GM12878 (cell line): ENCODE measurements around the gene PTPRJ. TPM values are rescaled to one million over a fixed set of nuclear protein-coding genes. Genes with fewer than 3 reads are reported as not detected.

Source experiments
- ATAC-seq: fragments of 200-7000 bp; cut with Tn5 transposase; 3 replicates; pipeline ENCODE4 v1.9.1; 2020; ENCODE audit warnings: mild to moderate bottlenecking, moderate library complexity
- BruUV-seq: library from RNA; stranded (reverse); fragments of 400-500 nt; replicated peaks from 2 replicates; lab custom pipeline; 2021; lab: Mats Ljungman, UMichigan
- CTCF ChIA-PET: fragments of 300-600 bp; sonication (Branson Sonifier 250); formaldehyde crosslinking; extraction: SDS; loops from one replicate; lab custom pipeline; 2021; ENCODE audit warnings: inconsistent platforms; lab: Yijun Ruan, JAX
- POLR2A ChIA-PET: fragments of 350-600 bp; formaldehyde crosslinking; extraction: SDS; loops from one replicate; lab custom pipeline; 2021; ENCODE audit warnings: inconsistent platforms; lab: Charles Lee
- RAD21 ChIA-PET: fragments of 300-600 bp; sonication (Branson Sonifier 250); formaldehyde crosslinking; loops from one replicate; lab custom pipeline; 2023; ENCODE audit warnings: antibody characterized with exemption; ENCODE audit not compliant: unreplicated experiment; lab: Charles Lee
- SMC1A ChIA-PET: fragments of 300-600 bp; sonication (Branson Sonifier 250); formaldehyde crosslinking; loops from one replicate; lab custom pipeline; 2023; ENCODE audit not compliant: unreplicated experiment, uncharacterized antibody; lab: Charles Lee
- DNase-seq: peaks from one replicate; pipeline ENCODE4 v3.0.0-alpha.2; 2011; ENCODE audit warnings: low read depth, low spot score
- FAIRE-seq: peaks from 3 replicates; lab custom pipeline; 2011; peaks lifted over from hg19 to GRCh38; lab: Jason Lieb, UNC
- H2AFZ ChIP-seq: 2 replicates; pipeline ENCODE4 v1.6.0; 2011; ENCODE audit warnings: low read depth, low read length, control low read depth; ENCODE audit not compliant: control insufficient read depth
- H3K27ac ChIP-seq: 2 replicates; pipeline ENCODE4 v1.5.1; 2011; ENCODE audit warnings: control low read depth; ENCODE audit not compliant: control insufficient read depth, insufficient read depth
- H3K27me3 ChIP-seq, 2 experiments: replicated peaks in 1 of 2; 2 replicates each; pipeline versions ENCODE4 v1.6.0 to v1.6.1; 2011; ENCODE audit warnings: low read length in 1 of 2; ENCODE audit not compliant: control insufficient read depth in 2 of 2, insufficient read depth in 2 of 2
- H3K36me3 ChIP-seq, 2 experiments: 2 replicates each; pipeline ENCODE4 v1.5.1; 2011; ENCODE audit warnings: low read length in 1 of 2; ENCODE audit not compliant: control insufficient read depth in 2 of 2, insufficient read depth in 2 of 2
- H3K4me1 ChIP-seq: 2 replicates; pipeline ENCODE4 v1.6.1; 2011; ENCODE audit warnings: mild to moderate bottlenecking, low read length, moderate library complexity, mixed read lengths; ENCODE audit not compliant: control insufficient read depth, insufficient read depth
- H3K4me2 ChIP-seq: 2 replicates; pipeline ENCODE4 v1.6.0; 2011; ENCODE audit warnings: control low read depth; ENCODE audit not compliant: control insufficient read depth, insufficient read depth
- H3K4me3 ChIP-seq: fragments of 200-600 bp; sonication (generic); 2 replicates; pipeline ENCODE4 v1.5.1; 2016
- H3K79me2 ChIP-seq: 2 replicates; pipeline ENCODE4 v1.6.0; 2011; ENCODE audit warnings: low read length; ENCODE audit not compliant: control insufficient read depth, insufficient read depth
- H3K9ac ChIP-seq: 2 replicates; pipeline ENCODE4 v1.8.0; 2011; ENCODE audit warnings: low read length, control low read depth, mixed read lengths; ENCODE audit not compliant: control insufficient read depth, insufficient read depth
- H3K9me3 ChIP-seq: replicated peaks from 3 replicates; pipeline ENCODE4 v1.5.1; 2011; ENCODE audit warnings: mild to moderate bottlenecking, low read length; ENCODE audit not compliant: control insufficient read depth, insufficient read depth
- H4K20me1 ChIP-seq: 2 replicates; pipeline ENCODE4 v1.6.0; 2011; ENCODE audit not compliant: control insufficient read depth, insufficient read depth
- ATF3 ChIP-seq: IDR thresholded peaks from 2 replicates; pipeline ENCODE4 v1.6.1; 2011; ENCODE audit warnings: low read depth, mild to moderate bottlenecking, low read length, moderate library complexity, borderline replicate concordance; ENCODE audit errors: extremely low read depth
- CBX5 ChIP-seq: sonication (generic); IDR thresholded peaks from 2 replicates; pipeline ENCODE4 v1.6.1; 2016; ENCODE audit warnings: low read depth, moderate library complexity, mild to moderate bottlenecking, inconsistent platforms
- EGR1 ChIP-seq, 2 experiments: IDR thresholded peaks; 1 replicate in 1 of 2; 2 replicates in 1 of 2; pipeline ENCODE4 v1.6.1; 2011 to 2012; ENCODE audit warnings: low read depth in 2 of 2, low read length in 2 of 2, borderline replicate concordance in 1 of 2, mild to moderate bottlenecking in 1 of 2, moderate library complexity in 1 of 2
- FOS ChIP-seq: IDR thresholded peaks from 3 replicates; pipeline ENCODE4 v1.6.1; 2011; ENCODE audit warnings: borderline replicate concordance; ENCODE audit not compliant: insufficient read length; ENCODE audit errors: extremely low read depth
- IRF4 ChIP-seq: IDR thresholded peaks from 2 replicates; pipeline ENCODE4 v1.6.1; 2011; ENCODE audit warnings: low read depth, low read length
- JUNB ChIP-seq: IDR thresholded peaks from 2 replicates; pipeline ENCODE4 v1.6.1; 2016; ENCODE audit warnings: antibody characterized with exemption, mild to moderate bottlenecking
- MEF2A ChIP-seq: IDR thresholded peaks from 2 replicates; pipeline ENCODE4 v1.6.1; 2011; ENCODE audit warnings: low read depth, mild to moderate bottlenecking, low read length, moderate library complexity; ENCODE audit not compliant: insufficient read depth
- MLLT1 ChIP-seq: fragments of 450-650 bp; IDR thresholded peaks from 2 replicates; pipeline ENCODE4 v1.6.1; 2016; ENCODE audit warnings: mild to moderate bottlenecking
- NFIC ChIP-seq: IDR thresholded peaks from 2 replicates; pipeline ENCODE4 v1.6.1; 2012; ENCODE audit warnings: low read depth, mild to moderate bottlenecking, inconsistent platforms, low read length, moderate library complexity
- POLR2AphosphoS2 ChIP-seq: IDR thresholded peaks from 2 replicates; pipeline ENCODE4 v1.6.1; 2011; ENCODE audit warnings: low read depth, mild to moderate bottlenecking, low read length, improper control_type of control experiment, moderate library complexity
- RFX5 ChIP-seq: IDR thresholded peaks from 2 replicates; pipeline ENCODE4 v1.6.1; 2011; ENCODE audit warnings: low read depth, low read length, improper control_type of control experiment
- USF2 ChIP-seq: IDR thresholded peaks from 2 replicates; pipeline ENCODE4 v1.6.1; 2011; ENCODE audit warnings: low read depth, low read length, improper control_type of control experiment, borderline replicate concordance
- WRNIP1 ChIP-seq: IDR thresholded peaks from 2 replicates; pipeline ENCODE4 v1.6.1; 2011; ENCODE audit warnings: low read depth, low read length, improper control_type of control experiment, borderline replicate concordance
- WGBS: methylation state at CpG from one replicate; pipeline ENCODE4 v1.1.6; 2016; ENCODE audit warnings: low lambda C conversion rate; ENCODE audit not compliant: insufficient replicate concordance, insufficient coverage; ENCODE audit errors: missing lambda C conversion rate; 5-methylcytosine and 5-hydroxymethylcytosine counted together
- in situ Hi-C: fragments of 300-500 bp; cut with MboI; formaldehyde crosslinking; loops from 9 replicates; pipeline ENCODE4 v1.14.3; 2018; ENCODE audit warnings: mixed read lengths
- intact Hi-C: fragments of 100-400 bp; cut with micrococcal nuclease; formaldehyde crosslinking; loops from one replicate; pipeline ENCODE4 v1.14.2; 2022; ENCODE audit not compliant: unreplicated experiment
- polyA plus RNA-seq, 11 experiments: library from polyadenylated mRNA; depleted of rRNA in 4 of 11; unstranded in 6 of 11; stranded (reverse) in 5 of 11; fragments of >200 nt; fragmentation: Nextera tagmentation in 4 of 11; fragmentation: Illumina TruSeq in 1 of 11; extraction: Ambion mirVana in 4 of 11; extraction: Trizol in 1 of 11; gene quantifications; 1 replicate in 1 of 11; 2 replicates in 10 of 11; pipeline versions ENCODE4 v1.2.1 to v1.2.3, GENCODE V29; 2011 to 2016; ENCODE audit warnings: inconsistent platforms in 2 of 11, missing spikeins in 2 of 11, low read depth in 1 of 11
- total RNA-seq, 4 experiments: library from RNA; depleted of rRNA in 3 of 4; stranded (reverse); fragments of >200 nt in 3 of 4; fragmentation: Illumina TruSeq in 1 of 4; extraction: Trizol in 1 of 4; gene quantifications; 2 replicates each; pipeline versions ENCODE4 v1.2.1 to v1.2.3, GENCODE V29; 2013 to 2021

Gene PTPRJ
- total and polyA plus RNA-seq, 10 of the 15 experiments (the other 5 are each of a cell fraction or from before 2014, with no cell fraction given): 0.22 to 22.4 (median 7.4) TPM

- no peak overlapping the region for H3K4me2 ChIP-seq
- H3K4me3 ChIP-seq: no peak overlapping the region
- ChIA-PET CTCF (interaction anchor here (1.0 to 1.3 kb wide), 2 partner anchors 11 to 118 kb away, joined by 3 to 4 read pairs; no protein-coding TSS in a partner anchor), POLR2A (interaction anchor here (0.5 to 1.6 kb wide), 2 partner anchors 34 to 74 kb away, joined by 3 read pairs; no protein-coding TSS in a partner anchor), SMC1A (interaction anchor here (1.6 kb wide), 1 partner anchor 54 kb away, joined by 5 read pairs; no protein-coding TSS in a partner anchor), RAD21 (no interaction called here)
- no peaks in the 10 kb centered on the region for H3K9me3 ChIP-seq
- BruUV-seq: no TSS peak
- WGBS: 67% methylated on average over 9 of the region's 9 CpGs
- no peak for TF ChIP-seq EGR1 (IDR thresholded peaks at IDR 0.05; ENCODE audit: borderline replicate concordance in 1 of 2, low read depth in 2 of 2, low read length in 2 of 2)
- no peak for TF ChIP-seq WRNIP1
- no peak for TF ChIP-seq ATF3
- no peak for TF ChIP-seq IRF4
- TF ChIP-seq RFX5: no peak
- no peak for TF ChIP-seq MEF2A
- no peak for TF ChIP-seq USF2
- no peak for TF ChIP-seq MLLT1
- TF ChIP-seq CBX5: no peak
- TF ChIP-seq NFIC: no peak
- TF ChIP-seq JUNB: no peak
- TF ChIP-seq POLR2AphosphoS2: no peak
- TF ChIP-seq FOS: no peak
- peaks cover 41% of the 10 kb centered on the region for H3K4me1 ChIP-seq
- DNase-seq (no peak), ATAC-seq (no peak), FAIRE-seq (no peak)
- H3K36me3 ChIP-seq: 0 out of 4 replicates have a peak, but pooled peaks cover 0 to 4% of the 10 kb centered on the region in 2 experiments
- no peak overlapping the region for H3K9ac ChIP-seq
- H3K27ac ChIP-seq: no peak overlapping the region
- no peaks in the 10 kb centered on the region for H3K27me3 ChIP-seq
- intact Hi-C loops (no loop called here), in situ Hi-C loops (no loop called here)
- H3K79me2 ChIP-seq: peaks cover 10% of the 10 kb centered on the region
- H2AFZ ChIP-seq: no peak overlapping the region
- H4K20me1 ChIP-seq: no peaks in the 10 kb centered on the region
Measured at GRCh38 chr11:48052183-48053044, 72.1 kb downstream of the PTPRJ start.
